Adrenal gland (tissue), 12 donors: ENCODE data around the gene LRRTM4. TPM values are rescaled to one million over a fixed set of nuclear protein-coding genes. Genes with fewer than 3 reads are reported as not detected.

ENCODE experiments used
- DNase-seq, 7 donors: peaks; one replicate each; pipeline ENCODE4 v3.0.0-alpha.2; 2019 to 2020
- H3K27ac ChIP-seq, 5 donors: fragments of 200-600 bp; sonication (generic) in 4 of 5; 1 replicate in 3 of 5; 2 replicates in 2 of 5; pipeline versions ENCODE4 v1.5.1 to v1.8.0; 2016 to 2020; ENCODE audit warnings: mild to moderate bottlenecking in 1 of 5
- H3K27me3 ChIP-seq: fragments of 200-600 bp; 2 replicates; pipeline ENCODE4 v1.8.0; 2021
- H3K36me3 ChIP-seq, 2 donors: fragments of 200-600 bp; replicated peaks in 1 of 2; 1 replicate in 1 of 2; 2 replicates in 1 of 2; pipeline versions ENCODE4 v1.5.1 to v1.8.0; 2018 to 2022
- H3K4me1 ChIP-seq, 2 donors: fragments of 200-600 bp; replicated peaks in 1 of 2; 1 replicate in 1 of 2; 2 replicates in 1 of 2; pipeline versions ENCODE4 v1.5.1 to v1.8.0; 2018 to 2021
- H3K4me3 ChIP-seq, 4 donors: fragments of 200-600 bp; sonication (generic) in 3 of 4; one replicate each; pipeline ENCODE4 v1.5.1; 2016 to 2018
- H3K9me3 ChIP-seq, 3 donors: fragments of 200-600 bp; sonication (generic) in 1 of 3; replicated peaks in 1 of 3; 1 replicate in 2 of 3; 2 replicates in 1 of 3; pipeline versions ENCODE4 v1.5.1 to v1.8.0; 2016 to 2021
- CTCF ChIP-seq, 6 experiments: fragments of 450-650 bp in 4 of 6; fragments of 200-600 bp in 2 of 6; sonication (generic) in 1 of 6; IDR thresholded peaks; 1 replicate in 5 of 6; 2 replicates in 1 of 6; pipeline versions ENCODE4 v1.5.1 to v1.8.0; 2016 to 2021; ENCODE audit warnings: antibody characterized with exemption in 6 of 6, mild to moderate bottlenecking in 2 of 6, moderate library complexity in 1 of 6
- POLR2A ChIP-seq, 2 donors: fragments of 450-650 bp; IDR thresholded peaks; one replicate each; pipeline ENCODE4 v1.6.1; 2017; ENCODE audit warnings: antibody characterized with exemption in 2 of 2, mild to moderate bottlenecking in 2 of 2, moderate library complexity in 1 of 2
- WGBS, 4 donors: extraction: QIAGEN DNeasy Blood & Tissue Kit in 2 of 4; methylation state at CpG; one replicate each; pipeline versions ENCODE4 v1.1.5 to v1.1.7; 2013 to 2017; 5-methylcytosine and 5-hydroxymethylcytosine counted together
- intact Hi-C, 2 donors: fragments of 100-400 bp; cut with DNase I; formaldehyde crosslinking; loops; one replicate each; pipeline versions ENCODE4 v1.14.1 to v1.15.0; 2022 to 2023
- polyA plus RNA-seq, 3 donors: library from polyadenylated mRNA; stranded (reverse); fragments of 200-250 nt in 2 of 3; fragments of 350-450 nt in 1 of 3; fragmentation: Illumina TruSeq in 1 of 3; extraction: RNeasy Lipid Tissue Mini Kit (QIAGEN cat#74804) in 1 of 3; gene quantifications; one replicate each; pipeline ENCODE4 v1.2.3, GENCODE V29; 2013 to 2014
- total RNA-seq, 9 donors: library from RNA; depleted of rRNA in 4 of 9; stranded (reverse); fragments of >200 nt in 4 of 9; fragments of 120-200 nt in 1 of 9; fragmentation: NEBNext Ultra II Directional in 1 of 9; extraction: Animal tissue kit (Norgen Biotek cat#: 25700) in 1 of 9; gene quantifications; one replicate each; pipeline versions ENCODE4 v1.1.0 to v1.2.4, GENCODE V29; 2013 to 2023
- donor health status: healthy with polysubstance abuse.
- donor health status: Bipolar disorder and iron deficiency.
- donor health status: DM: yes; HTN: yes; CAD: no.
- donor health status: DM: no; HTN: no; CAD: no.
- donor health status: DM: no; HTN: no; CAD: no.
- donor health status: DM: yes; HTN: yes; CAD: no.

LRRTM4 gene
- total and polyA plus RNA-seq, 12 donors = 0.07 to 0.67 (median 0.43) TPM; not detected in 4

- intact Hi-C loops = no loop called here
- Histone ChIP-seq H3K4me3 (no peak overlapping the region), H3K9me3 (no peaks in the 10 kb centered on the region), H3K27me3 (no peaks in the 10 kb centered on the region), H3K36me3 (no peaks in the 10 kb centered on the region), H3K27ac (no peak overlapping the region), H3K4me1 (no peaks in the 10 kb centered on the region)
- DNase-seq = no peak
- TF ChIP-seq CTCF (IDR thresholded peaks at IDR 0.05) = no peak
- TF ChIP-seq POLR2A (IDR thresholded peaks at IDR 0.05) = no peak
- 67 to 86% (median 71%) methylated on average over 5 of the region's 5 CpGs for WGBS, 4 donors
Measured at GRCh38 chr2:77161009-77161408, 361.2 kb downstream of the LRRTM4 start.

- Histone ChIP-seq H3K4me3 (no peak overlapping the region), H3K36me3 (no peaks in the 10 kb centered on the region), H3K27me3 (no peaks in the 10 kb centered on the region), H3K9me3 (no peaks in the 10 kb centered on the region), H3K27ac (no peak overlapping the region), H3K4me1 (no peaks in the 10 kb centered on the region)
- no peak for DNase-seq
- TF ChIP-seq POLR2A (IDR thresholded peaks at IDR 0.05) (no peak), CTCF (IDR thresholded peaks at IDR 0.05) (no peak)
- WGBS, 4 donors = 63 to 69% (median 65%) methylated on average over 3 of the region's 3 CpGs
- intact Hi-C loops = no loop called here
Measured at GRCh38 chr2:77156599-77156998, 365.6 kb downstream of the LRRTM4 start.

GRCh38 chr2:77155511-77155910 lies 366.7 kb downstream of the LRRTM4 start:
- no peaks in the 10 kb centered on the region for H3K4me1 ChIP-seq
- H3K27me3 ChIP-seq = no peaks in the 10 kb centered on the region
- H3K36me3 ChIP-seq = no peaks in the 10 kb centered on the region
- WGBS, 4 donors = 81 to 91% (median 83%) methylated on average over 1 of the region's 1 CpG
- H3K27ac ChIP-seq = no peak overlapping the region
- no peak for DNase-seq
- intact Hi-C loops = no loop called here
- TF ChIP-seq POLR2A (IDR thresholded peaks at IDR 0.05) (no peak), CTCF (IDR thresholded peaks at IDR 0.05) (no peak)
- H3K9me3 ChIP-seq = no peaks in the 10 kb centered on the region
- no peak overlapping the region for H3K4me3 ChIP-seq

- 47 to 64% (median 58%) methylated on average over 1 of the region's 1 CpG for WGBS, 4 donors
- Histone ChIP-seq H3K27me3 (no peaks in the 10 kb centered on the region), H3K36me3 (no peaks in the 10 kb centered on the region), H3K4me1 (no peaks in the 10 kb centered on the region), H3K9me3 (no peaks in the 10 kb centered on the region), H3K4me3 (no peak overlapping the region), H3K27ac (no peak overlapping the region)
- intact Hi-C loops = no loop called here
- DNase-seq = no peak
- no peak for TF ChIP-seq POLR2A (IDR thresholded peaks at IDR 0.05)
- no peak for TF ChIP-seq CTCF (IDR thresholded peaks at IDR 0.05)
Measured at GRCh38 chr2:77149565-77149964, 372.6 kb downstream of the LRRTM4 start.
